Tibial nerve (tissue), 4 donors: Measurements from ENCODE around the gene RNF151. TPM values are rescaled to one million over a fixed set of nuclear protein-coding genes. Genes with fewer than 3 reads are reported as not detected.
A peak's percentile ranks its signal among the peaks of the same experiment; 100 is the strongest.

Experiments
- DNase-seq, 2 donors: peaks; one replicate each; pipeline ENCODE4 v3.0.0-alpha.2; 2019; ENCODE audit warnings: low spot score in 2 of 2
- H3K27ac ChIP-seq, 4 donors: fragments of 200-600 bp; sonication (generic) in 3 of 4; one replicate each; pipeline ENCODE4 v1.5.1; 2017 to 2019; ENCODE audit warnings: mild to moderate bottlenecking in 1 of 4
- H3K27me3 ChIP-seq, 2 donors: fragments of 200-600 bp; sonication (generic) in 1 of 2; one replicate each; pipeline versions ENCODE4 v1.5.1 to v1.6.0; 2017 to 2019
- H3K36me3 ChIP-seq, 3 donors: fragments of 200-600 bp; sonication (generic); one replicate each; pipeline ENCODE4 v1.5.1; 2018 to 2019
- H3K4me1 ChIP-seq, 4 donors: fragments of 200-600 bp; sonication (generic) in 3 of 4; one replicate each; pipeline ENCODE4 v1.5.1; 2017 to 2019
- H3K4me3 ChIP-seq, 4 donors: fragments of 200-600 bp; sonication (generic) in 3 of 4; one replicate each; pipeline ENCODE4 v1.5.1; 2017 to 2019; ENCODE audit warnings: mild to moderate bottlenecking in 1 of 4, moderate library complexity in 1 of 4
- H3K9me3 ChIP-seq, 4 donors: fragments of 200-600 bp; sonication (generic) in 3 of 4; one replicate each; pipeline ENCODE4 v1.5.1; 2017 to 2019
- CTCF ChIP-seq, 5 experiments: fragments of 200-600 bp in 3 of 5; fragments of 450-650 bp in 2 of 5; sonication (generic) in 3 of 5; IDR thresholded peaks; one replicate each; pipeline ENCODE4 v1.5.1; 2016 to 2019; ENCODE audit warnings: antibody characterized with exemption in 5 of 5, mild to moderate bottlenecking in 3 of 5, moderate library complexity in 2 of 5
- EP300 ChIP-seq, 2 donors: sonication (generic); formaldehyde crosslinking; IDR thresholded peaks; one replicate each; pipeline ENCODE4 v1.6.1; 2017; ENCODE audit warnings: antibody characterized with exemption in 2 of 2, mild to moderate bottlenecking in 1 of 2
- POLR2A ChIP-seq, 2 donors: fragments of 450-650 bp; IDR thresholded peaks; one replicate each; pipeline ENCODE4 v1.6.1; 2017; ENCODE audit warnings: antibody characterized with exemption in 2 of 2, mild to moderate bottlenecking in 2 of 2, moderate library complexity in 2 of 2
- WGBS, 2 donors: methylation state at CpG; one replicate each; pipeline ENCODE4 v1.1.5; 2018; 5-methylcytosine and 5-hydroxymethylcytosine counted together
- total RNA-seq, 4 donors: library from RNA; depleted of rRNA; stranded (reverse); fragments of >200 nt; gene quantifications; one replicate each; pipeline ENCODE4 v1.1.0, GENCODE V29; 2016

RNF151 gene
- total RNA-seq, 4 donors from 2014 or later, result not detected

GRCh38 chr16:1971796-1972489 is 5.3 kb downstream of the RNF151 start, which contains the start of gene TBL3:
Gene TBL3 (plus strand): TSS chr16:1972053. CDS start chr16:1972165, 112 bp downstream.
- H3K27ac ChIP-seq, result peak within 1 kb of the TSS; percentile 71 to 95 (median 91)
- H3K4me1 ChIP-seq, result peaks cover 0 to 27% (median 20%) of the 10 kb centered on the region in 4 donors
- no peaks in the 10 kb centered on the region for H3K9me3 ChIP-seq
- DNase-seq, result peak; percentile 85 to 87
- no peaks in the 10 kb centered on the region for H3K27me3 ChIP-seq
- TF ChIP-seq EP300 (IDR thresholded peaks at IDR 0.05) (peak; percentile 92 to 100), POLR2A (IDR thresholded peaks at IDR 0.05) (peak; percentile 93 to 97), CTCF (IDR thresholded peaks at IDR 0.05) (peak in 2 of 5 experiments; percentile 49 to 73)
- peaks cover 0 to 31% (median 22%) of the 10 kb centered on the region in 3 donors for H3K36me3 ChIP-seq
- peak within 1 kb of the TSS; percentile 77 to 100 (median 84) for H3K4me3 ChIP-seq
- 1% methylated on average over 29 to 45 of the region's 78 CpGs for WGBS, 2 donors

- no peak for DNase-seq
- WGBS, 2 donors, result 4% methylated on average over 15 to 17 of the region's 22 CpGs
- Histone ChIP-seq H3K36me3 (peaks cover 0 to 37% (median 26%) of the 10 kb centered on the region in 3 donors), H3K27ac (peak overlapping the region in 3 of 4 donors; percentile 90 to 95 (median 92)), H3K9me3 (no peaks in the 10 kb centered on the region), H3K27me3 (peaks cover 0 to 5% of the 10 kb centered on the region in 2 donors), H3K4me1 (peaks cover 0 to 27% (median 20%) of the 10 kb centered on the region in 4 donors), H3K4me3 (peak overlapping the region; percentile 77 to 100 (median 84))
- no peak for TF ChIP-seq CTCF (IDR thresholded peaks at IDR 0.05)
- TF ChIP-seq POLR2A (IDR thresholded peaks at IDR 0.05), result no peak
- TF ChIP-seq EP300 (IDR thresholded peaks at IDR 0.05), result no peak
Measured at GRCh38 chr16:1972490-1972877, 5.8 kb downstream of the RNF151 start.

GRCh38 chr16:1973461-1974156 is 7.0 kb downstream of the RNF151 start:
- no peak for TF ChIP-seq CTCF (IDR thresholded peaks at IDR 0.05)
- TF ChIP-seq POLR2A (IDR thresholded peaks at IDR 0.05), result no peak
- TF ChIP-seq EP300 (IDR thresholded peaks at IDR 0.05), result no peak
- H3K4me1 ChIP-seq, result peaks cover 0 to 27% (median 20%) of the 10 kb centered on the region in 4 donors
- no peak overlapping the region for H3K4me3 ChIP-seq
- DNase-seq, result no peak
- H3K27me3 ChIP-seq, result peaks cover 0 to 12% of the 10 kb centered on the region in 2 donors
- H3K27ac ChIP-seq, result no peak overlapping the region
- 82 to 89% methylated on average over 15 to 16 of the region's 16 CpGs for WGBS, 2 donors
- no peaks in the 10 kb centered on the region for H3K9me3 ChIP-seq
- peaks cover 0 to 48% (median 36%) of the 10 kb centered on the region in 3 donors for H3K36me3 ChIP-seq

GRCh38 chr16:1974157-1975070 is 7.8 kb downstream of the RNF151 start:
- H3K4me3 ChIP-seq, result no peak overlapping the region
- H3K27me3 ChIP-seq, result peaks cover 0 to 20% of the 10 kb centered on the region in 2 donors
- no peak overlapping the region for H3K27ac ChIP-seq
- 90 to 92% methylated on average over 27 to 31 of the region's 42 CpGs for WGBS, 2 donors
- TF ChIP-seq EP300 (IDR thresholded peaks at IDR 0.05) (no peak), CTCF (IDR thresholded peaks at IDR 0.05) (no peak)
- H3K9me3 ChIP-seq, result no peaks in the 10 kb centered on the region
- H3K36me3 ChIP-seq, result peaks cover 0 to 56% (median 36%) of the 10 kb centered on the region in 3 donors
- peaks cover 0 to 32% (median 21%) of the 10 kb centered on the region in 4 donors for H3K4me1 ChIP-seq
- no peak for DNase-seq
